Fibroblast of skin of right quadriceps (primary cell): ENCODE data around the gene PDE9A.

Source experiments
- DNase-seq: peaks from one replicate; pipeline ENCODE4 v3.0.0-alpha.2; 2013

The PDE9A gene

DNA sequence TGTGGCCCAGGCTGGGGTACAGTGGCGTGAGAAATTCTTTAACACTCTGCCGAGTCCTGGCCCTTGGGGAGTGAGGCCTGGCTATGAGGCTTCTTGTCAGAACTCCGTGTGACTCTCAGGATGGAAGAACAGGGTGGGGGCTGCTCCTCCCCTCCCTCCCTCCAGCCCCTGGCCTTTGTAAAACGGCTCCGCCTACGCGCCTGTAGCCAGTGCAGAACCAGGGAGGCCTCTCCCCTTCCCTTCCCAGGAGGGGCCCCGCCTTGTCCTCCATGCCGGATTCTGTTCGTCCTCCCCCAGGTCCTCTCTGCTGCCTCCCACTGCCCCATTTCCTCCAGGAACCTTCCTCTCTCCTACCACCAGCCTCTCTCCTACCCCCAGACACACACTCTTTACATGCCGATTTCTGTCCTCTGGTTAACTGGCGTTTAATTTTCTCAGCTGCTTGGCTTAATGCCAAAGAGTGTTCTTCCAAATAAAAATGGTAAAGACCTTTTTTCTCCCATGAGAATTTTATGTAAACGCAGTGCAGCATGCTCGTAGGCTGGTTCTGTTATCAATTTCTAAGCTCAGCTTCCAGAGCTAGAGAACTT, 21.0 kb downstream of the PDE9A start:
- no peak for DNase-seq

DNA sequence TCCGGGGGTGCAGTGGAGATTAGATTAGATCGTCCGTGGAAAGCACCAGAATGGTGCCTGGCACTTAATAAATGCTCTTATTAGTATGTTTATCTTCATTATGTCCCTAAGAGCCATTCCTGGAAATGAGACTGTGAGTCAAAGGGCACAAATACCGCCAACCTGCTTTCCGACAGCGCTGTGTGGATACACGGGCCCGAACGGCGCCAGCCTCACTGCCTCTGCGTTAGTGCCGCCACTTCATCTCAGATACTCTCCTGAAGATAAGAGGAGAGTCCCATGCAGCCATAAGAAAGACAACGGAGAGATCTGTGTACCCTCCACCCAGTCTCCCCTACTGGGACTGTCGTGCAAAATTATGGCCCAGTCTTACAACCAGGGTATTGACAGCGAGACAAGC, 22.0 kb downstream of the PDE9A start:
- DNase-seq: no peak

DNA sequence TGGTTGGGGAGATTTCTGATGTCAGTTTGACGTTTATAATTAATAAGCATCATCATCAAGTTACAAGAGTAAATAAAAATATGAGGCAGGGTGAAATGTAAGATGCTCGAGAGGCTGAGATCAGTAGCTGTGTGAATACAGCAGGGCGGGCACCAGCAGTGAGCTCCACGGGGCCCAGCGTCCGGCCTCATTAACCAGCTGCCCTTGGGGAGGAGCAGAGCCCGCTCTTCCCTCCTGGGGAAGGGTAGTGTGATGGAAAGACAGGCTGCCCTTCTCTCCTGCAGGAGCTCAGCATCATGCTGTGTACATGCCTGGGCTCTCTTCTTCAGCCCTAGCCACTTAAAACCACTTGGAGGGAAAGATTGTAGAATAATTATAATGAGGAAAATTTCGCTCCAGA, 23.4 kb downstream of the PDE9A start:
- DNase-seq: no peak

DNA sequence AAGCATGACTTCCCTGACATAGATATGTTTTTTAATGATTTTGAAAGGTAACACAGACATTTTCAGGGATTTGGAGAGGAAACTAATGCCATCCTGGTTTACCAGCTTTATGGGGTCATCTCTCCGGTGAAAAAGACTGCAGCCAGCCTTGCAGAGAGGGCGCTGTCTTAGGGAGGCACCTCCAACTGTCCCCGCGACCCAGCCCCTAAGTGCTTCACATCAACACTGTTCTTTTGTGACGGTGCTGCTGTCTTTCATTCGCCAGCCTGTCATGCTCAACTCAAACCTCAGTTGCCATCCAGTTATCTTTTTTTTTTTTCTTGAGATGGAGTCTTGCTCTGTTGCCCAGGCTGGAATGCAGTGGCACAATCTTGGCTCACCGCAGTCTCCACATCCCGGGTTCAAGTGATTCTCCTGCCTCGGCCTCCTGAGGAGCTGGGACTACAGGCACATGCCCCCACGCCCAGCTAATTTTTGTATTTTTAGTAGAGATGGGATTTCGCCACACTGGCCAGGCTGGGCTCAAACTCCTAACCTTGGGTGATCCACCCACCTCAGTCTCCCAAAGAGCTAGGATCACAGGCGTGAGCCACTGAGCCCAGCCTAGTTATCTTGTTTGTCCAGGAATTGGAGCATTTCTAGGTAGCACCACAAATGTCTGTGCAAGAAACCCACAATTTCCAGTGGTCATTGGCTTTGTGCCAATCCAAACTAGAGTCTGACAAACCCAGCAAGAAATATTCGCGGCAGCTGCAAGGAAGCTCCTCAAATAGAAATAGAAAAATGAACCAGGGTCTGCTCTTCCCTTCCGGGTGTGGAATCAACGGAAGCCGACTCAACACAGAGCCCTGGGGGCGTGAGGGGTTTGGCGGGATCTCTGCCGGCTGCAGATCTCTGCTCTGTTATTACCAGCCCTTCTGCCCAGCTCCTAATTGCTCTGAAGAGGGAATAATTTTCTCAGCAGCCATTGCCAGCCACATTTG, 24.2 kb downstream of the PDE9A start:
- DNase-seq: peak; percentile 21

DNA sequence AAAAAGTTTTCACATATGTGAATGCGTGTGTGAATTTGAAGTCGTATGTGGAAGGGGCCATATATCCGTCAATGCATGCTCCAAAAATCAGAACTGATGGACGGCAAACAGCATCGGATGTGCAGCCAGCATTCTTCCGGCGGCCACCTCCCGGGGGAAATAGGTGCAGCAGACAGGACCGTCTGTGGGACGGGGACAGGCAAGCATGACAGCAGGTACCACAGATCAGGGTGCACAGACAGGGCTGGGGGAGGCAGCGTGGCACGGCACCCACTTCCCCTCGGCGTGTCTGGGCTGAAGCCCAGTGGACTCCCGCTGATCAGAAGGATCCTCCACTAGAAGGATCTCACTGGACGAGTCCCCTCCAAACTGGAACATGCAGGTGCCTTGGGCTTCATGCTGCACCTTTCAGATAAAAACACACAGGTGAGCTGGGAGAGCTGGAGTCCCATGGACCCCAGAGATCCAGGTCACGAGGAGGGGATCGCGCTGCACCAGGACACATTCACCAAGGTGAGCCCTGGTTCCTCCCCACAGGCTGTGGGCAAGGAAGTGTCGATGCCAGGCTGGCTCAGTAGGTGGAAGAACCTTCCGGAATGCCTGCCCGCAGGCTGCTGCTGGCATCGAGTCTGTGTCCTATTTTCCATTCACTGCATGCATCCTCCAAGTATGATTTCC, 25.3 kb downstream of the PDE9A start:
- no peak for DNase-seq

DNA sequence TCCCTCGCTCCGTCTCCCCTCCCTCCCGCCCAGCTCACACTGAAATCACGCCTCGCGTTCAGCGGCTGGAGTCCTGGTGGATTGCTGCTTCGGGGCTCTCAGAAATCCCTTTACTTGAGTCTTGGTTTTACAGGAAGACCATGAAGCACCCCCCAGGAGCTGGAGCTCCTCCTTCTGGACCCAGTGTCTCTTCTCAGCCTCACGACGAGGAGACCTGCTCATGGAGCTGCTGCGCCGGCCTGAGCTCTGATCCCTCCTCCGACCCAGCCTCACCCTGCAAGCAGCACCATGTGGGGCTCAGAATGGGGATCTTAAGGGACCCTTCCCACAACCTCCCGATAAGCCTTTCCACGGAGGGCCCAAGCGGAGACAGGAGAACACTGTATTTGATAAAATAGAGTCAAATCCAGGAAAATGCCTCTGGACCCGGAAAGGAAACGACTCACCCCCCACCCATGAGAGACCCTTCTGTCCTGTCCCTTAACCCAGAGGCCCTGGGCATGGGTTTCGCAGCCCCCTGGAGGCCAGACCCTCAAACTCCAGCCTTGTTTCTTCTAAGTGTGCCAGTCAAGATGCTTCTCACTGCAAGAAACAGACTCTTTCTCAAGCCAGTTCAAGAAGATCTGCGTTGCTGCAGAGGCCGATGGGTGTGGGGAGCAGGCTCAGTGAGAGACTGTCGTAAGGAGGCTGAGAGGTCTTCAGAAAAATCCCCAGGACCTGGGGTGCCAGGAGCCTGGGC, 26.1 kb downstream of the PDE9A start:
- DNase-seq: no peak

DNA sequence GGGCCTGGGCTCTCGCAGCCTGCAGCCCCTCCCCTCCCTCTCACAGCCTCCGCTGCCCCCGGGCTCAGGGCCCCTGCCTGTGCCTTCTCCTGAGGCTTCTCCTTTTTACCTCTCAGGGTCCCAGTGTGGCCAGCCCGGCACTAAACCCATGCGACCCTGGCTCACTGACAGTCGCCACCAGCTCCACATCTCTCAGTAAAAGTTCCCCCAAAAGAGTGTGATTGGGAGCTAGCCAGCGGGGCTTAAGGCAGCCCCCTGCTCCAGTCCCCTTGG, 26.6 kb downstream of the PDE9A start:
- DNase-seq: no peak

DNA sequence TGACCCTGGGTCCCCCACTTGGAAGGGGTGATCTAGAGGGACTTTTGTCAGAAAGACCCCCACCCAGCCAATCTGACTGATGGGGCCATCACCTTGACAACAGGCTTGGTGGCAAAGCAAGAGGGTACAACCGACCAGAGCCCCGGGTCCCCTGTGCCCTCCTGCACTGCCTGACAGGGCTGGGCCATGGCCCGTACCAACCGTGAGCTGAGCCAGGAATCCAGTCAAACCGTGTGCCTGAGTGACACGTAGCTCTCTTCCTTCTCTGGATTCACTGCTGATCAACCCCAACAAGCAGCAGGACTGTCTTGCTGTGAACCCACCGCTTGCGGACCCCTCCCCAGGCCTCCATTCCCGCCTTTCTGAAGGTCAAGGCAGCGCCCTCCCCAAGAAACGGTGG, 27.0 kb downstream of the PDE9A start:
- no peak for DNase-seq

DNA sequence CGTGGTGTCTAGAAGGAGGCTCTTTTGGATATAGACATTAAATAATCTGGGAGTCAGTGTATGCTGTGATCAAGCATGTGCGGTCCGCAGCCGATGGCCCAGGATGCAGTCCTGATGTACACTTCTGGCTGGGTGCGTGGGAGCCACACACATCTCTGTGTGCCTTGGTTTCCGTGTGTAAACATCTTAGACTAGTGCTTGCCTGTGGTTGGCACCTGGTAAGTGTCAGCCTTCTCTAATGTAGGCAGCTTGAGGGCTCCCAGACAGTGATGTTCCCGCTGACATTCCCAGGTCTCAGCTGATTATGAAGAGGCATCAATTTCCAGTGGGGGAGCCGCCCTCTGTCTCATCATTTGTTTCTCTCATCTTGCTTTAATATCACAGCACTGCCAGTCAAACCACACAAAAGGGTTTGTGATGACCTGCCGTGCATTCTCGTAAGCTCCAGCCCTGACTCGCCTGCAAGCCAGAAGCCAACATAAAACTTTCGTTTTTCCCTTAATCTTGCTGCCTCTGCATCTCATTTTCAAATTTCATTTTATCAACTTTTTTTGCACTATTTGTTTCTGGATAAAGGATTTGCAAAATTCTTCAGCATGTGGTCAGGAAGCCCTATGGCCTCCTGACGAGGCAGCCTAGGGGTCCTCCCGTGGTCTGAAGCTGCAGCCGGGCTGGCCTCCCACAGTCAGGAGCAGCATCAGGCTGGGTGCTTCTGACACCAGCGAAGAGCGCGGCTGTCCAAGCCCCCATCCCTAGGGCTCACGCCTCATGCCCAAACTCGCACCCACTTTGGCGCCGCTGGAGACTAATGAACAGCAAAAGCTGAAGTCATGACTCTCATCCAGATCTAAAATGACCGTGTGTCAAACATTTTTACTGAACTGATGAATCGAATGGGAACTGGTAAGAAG, 28.1 kb downstream of the PDE9A start:
- no peak for DNase-seq

DNA sequence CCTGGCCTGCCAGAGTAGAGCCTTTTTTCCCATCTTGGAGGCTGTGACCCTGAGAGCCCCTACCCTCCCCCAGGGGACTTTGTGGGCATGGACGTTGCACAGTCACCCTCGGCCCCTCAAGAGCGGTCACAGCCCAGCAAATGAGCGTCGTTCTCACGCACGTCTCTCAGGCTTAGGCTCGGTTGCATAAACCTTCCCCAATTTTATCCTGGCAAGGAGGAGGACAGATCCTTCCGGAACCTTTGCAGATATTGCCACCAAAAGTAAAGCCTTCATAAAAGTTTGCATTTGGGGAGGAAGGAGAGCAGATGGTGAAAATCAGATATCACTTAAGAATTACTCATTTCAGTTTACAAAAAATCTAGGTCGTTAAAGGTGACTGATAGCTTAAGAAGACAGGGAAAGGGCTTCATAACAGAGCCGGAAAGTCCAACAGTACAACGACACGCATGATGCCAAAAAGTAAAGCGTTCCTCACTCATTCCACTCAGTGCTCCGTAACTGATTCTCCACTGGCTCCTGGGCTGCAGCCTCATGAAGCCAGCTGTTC, 29.3 kb downstream of the PDE9A start:
- no peak for DNase-seq

DNA sequence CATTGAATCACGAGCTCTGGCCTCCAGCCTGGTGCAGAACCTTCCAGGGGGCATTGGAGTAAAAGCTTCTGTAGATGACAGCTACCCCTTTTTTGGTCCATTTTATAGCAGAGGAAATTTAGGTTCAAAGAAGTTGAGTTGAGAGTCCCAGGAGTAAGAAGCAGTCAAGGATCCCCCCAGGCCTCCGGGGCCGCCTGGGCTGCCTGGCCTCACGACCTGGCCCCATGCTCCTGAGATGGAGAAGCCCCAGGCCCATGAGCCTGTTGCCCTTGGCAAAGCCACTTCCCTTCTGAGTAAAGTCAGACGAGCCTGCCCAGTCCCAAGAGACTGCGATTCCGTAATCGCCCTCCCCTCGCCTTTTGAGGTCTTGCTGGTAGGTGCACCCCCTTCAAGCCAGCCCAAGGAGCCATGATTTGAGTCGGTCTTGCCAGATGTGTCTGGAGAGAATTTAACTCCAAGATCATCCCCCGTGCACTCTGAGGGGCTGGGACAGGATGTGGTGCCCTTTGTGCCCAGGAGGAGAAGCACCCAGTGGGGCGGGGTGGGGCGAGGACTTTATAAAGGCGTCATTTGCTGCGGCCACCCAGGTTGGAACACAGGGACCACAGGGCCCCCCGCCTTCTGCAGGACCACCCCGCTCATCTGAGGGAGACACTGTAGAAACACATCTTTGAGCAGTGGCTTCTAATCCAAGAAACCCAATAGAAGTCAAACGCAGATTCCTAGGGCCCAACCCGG, 30.1 kb downstream of the PDE9A start:
- DNase-seq: no peak

DNA sequence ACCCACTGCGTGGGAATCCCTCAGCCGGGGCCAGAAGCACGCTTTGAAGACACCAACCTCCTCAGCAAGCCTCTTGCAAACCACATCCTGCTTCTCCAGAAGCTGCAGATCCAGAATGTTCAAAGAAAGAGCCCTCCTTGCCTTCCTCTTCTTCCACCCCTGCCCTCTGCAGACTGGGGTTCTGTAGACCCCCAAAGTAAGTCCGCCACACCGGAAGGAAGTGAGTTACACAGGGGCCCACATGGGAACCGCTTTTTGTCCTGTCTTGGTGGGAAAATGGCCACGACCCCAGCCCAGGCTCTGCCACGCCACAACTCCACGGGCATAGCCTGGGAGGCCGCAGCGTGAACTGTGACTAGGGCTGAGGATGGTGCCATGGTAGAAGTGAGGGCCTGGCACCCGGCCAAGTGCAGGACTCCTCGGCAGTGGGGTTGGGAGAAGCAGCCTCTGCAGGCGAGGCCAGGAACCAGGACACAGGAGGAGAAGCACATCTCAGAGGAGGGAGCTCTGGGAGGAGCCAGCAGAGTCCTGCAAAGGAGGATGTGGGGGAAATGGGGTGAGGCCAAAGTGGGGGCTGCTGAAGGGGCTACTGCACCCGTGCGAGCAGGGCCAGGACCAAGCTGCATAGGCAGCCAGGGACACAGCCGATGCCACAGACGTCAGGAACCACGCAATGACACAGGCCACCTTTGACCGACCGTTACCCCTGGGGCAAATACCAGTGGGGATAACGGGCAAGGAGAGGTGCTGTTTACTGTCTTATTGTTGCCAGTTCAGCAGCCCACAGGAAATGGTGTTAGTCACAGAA, 30.9 kb downstream of the PDE9A start:
- DNase-seq: no peak

DNA sequence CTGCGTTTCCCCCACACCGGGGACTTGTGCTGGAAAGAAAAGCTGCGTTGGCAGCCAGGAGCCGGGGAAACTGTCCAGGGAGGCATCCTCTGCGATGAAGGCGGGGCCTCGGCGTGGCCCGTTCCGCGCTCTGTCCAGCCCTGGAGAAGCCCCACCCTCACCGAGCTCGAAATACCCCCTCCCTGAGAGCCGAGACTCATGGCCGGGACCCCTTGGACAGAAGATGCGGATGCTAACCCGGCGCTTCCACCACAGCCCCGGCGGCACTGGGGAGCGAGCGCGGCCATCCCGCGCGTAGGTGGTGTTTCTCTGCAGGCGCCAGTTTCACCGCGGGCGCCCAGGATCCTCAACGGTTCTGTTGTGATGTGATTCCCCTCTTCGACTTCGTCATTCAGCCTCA, 31.6 kb downstream of the PDE9A start:
- DNase-seq: no peak

DNA sequence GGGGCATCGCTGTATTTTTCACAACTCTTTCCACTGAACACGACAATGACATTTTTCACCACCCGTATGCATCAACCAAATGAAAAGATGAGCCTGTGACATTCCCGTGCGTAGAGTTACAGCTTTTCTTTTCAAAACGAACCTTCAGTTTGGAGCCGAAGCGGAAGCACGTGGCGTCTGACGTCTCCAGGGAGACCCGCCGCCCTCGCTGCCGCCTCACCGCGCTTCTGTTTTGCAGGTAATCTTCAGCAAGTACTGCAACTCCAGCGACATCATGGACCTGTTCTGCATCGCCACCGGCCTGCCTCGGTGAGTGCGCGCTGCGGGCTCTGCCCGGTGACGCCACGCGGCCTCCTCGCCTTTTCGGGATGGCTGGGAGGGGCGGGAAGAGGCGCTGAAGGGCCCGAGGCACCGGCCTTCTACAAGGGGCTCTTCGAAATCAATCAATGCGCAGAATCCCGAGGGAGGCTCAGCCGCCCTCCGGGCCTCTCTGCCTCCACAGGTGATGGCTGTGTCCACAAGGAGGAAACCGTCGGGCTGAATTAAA, 32.6 kb downstream of the PDE9A start:
- DNase-seq: no peak

DNA sequence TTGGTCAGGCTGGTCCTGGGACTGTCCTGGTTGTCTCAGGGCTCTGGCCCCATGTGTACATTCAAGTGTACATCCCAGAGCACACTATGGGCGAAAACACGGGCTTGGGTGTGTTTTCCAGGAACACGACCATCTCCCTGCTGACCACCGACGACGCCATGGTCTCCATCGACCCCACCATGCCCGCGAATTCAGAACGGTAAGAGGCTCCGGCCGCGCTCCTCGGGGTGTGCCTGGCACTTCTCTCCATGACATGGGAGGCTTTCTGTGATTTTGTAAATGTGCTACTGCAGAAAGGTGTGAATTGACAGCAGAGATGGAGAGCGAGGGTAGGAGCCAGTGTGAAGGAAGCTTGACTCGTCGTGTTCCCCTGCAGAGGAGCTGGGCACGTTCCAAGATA, 34.4 kb downstream of the PDE9A start:
- no peak for DNase-seq

DNA sequence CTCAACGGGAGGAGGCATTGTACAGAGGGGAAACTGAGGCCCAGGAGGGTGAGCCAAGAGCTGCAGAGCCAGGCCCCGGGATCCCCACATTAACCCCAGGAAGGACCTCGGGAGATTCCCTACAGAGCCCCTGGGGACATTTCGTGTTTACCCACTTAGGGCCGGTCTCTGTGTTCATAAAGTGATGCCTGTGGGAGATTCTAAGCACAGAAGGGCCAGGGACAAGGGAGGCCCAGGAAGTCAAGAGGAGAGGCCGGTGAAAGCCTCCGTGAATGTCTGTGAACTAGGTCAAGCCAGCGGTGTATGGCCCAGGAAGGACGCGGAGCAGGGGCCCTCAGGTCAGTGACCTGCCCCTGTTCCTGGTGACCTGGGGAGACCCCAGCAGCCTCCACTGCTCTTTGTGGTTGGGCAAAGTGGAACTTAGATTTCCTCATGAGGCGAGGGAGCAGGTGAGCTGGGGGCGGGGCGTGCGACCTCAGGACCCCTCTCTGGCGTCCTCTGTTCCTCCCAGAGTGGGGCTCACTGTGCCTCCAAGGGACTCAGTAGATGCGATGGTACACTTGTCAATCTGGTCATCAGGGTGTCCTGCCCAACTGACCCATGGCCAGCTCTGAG, 34.9 kb downstream of the PDE9A start:
- no peak for DNase-seq

DNA sequence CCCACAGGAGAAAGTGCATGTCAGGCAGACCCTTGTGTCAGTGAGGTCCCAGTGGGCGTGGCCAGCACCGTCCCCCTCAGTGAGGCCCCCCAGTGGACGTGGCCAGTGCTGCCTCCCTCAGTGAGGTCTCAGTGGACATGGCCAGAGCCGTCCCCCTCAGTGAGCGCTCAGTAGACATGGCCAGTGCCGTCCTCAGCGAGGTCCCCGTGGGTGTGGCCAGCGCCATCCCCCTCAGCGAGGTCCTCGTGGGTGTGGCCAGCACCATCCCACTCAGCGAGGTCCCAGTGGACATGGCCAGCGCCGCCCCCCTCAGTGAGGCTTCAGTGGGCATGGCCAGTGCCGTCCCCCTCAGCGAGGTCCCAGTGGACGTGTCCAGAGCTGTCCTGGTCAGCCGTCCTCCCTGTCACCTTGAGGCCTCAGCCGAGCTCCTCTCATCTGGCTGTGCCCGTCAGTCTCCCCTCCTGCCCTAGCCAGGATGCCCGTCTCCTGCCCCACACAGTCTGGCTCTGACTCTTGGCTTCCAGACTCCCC, 35.5 kb downstream of the PDE9A start:
- no peak for DNase-seq

DNA sequence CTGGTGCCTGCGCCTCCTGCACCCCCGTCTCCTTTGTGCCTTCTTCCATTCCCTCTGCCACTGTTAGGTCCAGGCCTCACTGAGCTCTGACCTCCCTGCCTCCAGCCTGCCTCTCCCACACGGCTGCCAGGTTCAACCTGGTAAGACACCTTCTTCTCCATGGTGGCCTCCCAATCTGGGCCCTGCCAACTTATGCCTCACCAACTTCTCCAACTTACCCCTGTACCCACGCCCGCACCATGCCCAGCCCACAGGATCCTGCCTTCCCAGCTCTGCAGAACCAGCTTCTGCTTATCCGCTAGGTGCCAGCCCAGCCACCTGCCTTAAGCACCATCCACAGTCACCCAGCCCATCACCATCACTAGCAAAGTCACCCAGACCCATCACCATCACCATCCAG, 37.2 kb downstream of the PDE9A start:
- DNase-seq: no peak

DNA sequence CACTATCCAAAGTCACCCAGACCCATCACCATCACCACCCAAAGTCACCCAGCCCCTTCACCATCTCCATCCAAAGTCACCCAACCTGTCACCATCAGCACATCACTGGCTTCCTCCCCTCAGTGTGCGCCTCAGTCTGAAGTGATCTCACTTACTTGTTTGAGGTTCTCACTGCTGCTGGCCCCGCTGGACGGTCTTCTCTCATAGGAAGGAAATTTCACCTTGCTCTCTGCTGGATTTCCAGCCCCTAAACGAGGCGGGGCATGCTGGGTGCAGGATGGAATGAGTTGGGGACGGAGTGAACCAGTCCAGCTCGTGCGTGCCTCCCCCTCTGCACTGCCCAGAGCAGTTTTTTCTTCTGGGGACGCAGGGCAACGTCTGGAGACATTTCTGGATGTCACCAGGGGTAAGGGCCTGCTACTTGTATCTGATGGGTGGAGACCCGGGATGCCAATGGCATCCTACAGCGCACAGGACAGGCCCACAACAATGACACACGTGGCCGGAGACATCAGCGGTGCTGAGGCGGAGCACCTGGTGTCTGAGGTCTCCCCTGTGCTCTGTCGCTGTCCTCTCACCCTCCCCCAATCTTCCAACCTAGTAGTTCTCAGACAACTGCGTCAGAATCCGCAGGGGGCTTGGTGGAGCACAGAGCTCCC, 38.6 kb downstream of the PDE9A start:
- DNase-seq: no peak
